WTC11 (cell line): ENCODE results near the gene GABBR2. TPM values are rescaled to one million over a fixed set of nuclear protein-coding genes. Genes with fewer than 3 reads are reported as not detected.

Source experiments
- ATAC-seq: fragments of 200-7000 bp; cut with Tn5 transposase; 2 replicates; pipeline ENCODE4 v1.10.0; 2021; ENCODE audit warnings: mild to moderate bottlenecking, moderate library complexity
- CTCF ChIA-PET: fragments of 300-600 bp; sonication (Branson Sonifier 250); formaldehyde crosslinking; loops from one replicate; lab custom pipeline; 2021; ENCODE audit warnings: antibody characterized with exemption; lab: Charles Lee
- POLR2A ChIA-PET: fragments of 350-600 bp; sonication (Branson Sonifier 250); formaldehyde crosslinking; loops from one replicate; lab custom pipeline; 2021; ENCODE audit warnings: antibody characterized with exemption; lab: Charles Lee
- DNase-seq: peaks from one replicate; pipeline ENCODE4 v3.0.0; 2021; ENCODE audit warnings: low spot score
- H3K27ac Mint-ChIP-seq: 2 replicates; pipeline ENCODE4 v1.8.0; 2021; ENCODE audit warnings: mixed read lengths
- H3K27me3 Mint-ChIP-seq: 2 replicates; pipeline ENCODE4 v1.8.0; 2021; ENCODE audit warnings: low read depth, mild to moderate bottlenecking, moderate library complexity, mixed read lengths
- H3K36me3 Mint-ChIP-seq: 2 replicates; pipeline ENCODE4 v1.8.0; 2021; ENCODE audit warnings: mixed read lengths
- H3K4me1 Mint-ChIP-seq: 2 replicates; pipeline ENCODE4 v1.8.0; 2022; ENCODE audit warnings: mixed read lengths
- H3K4me3 Mint-ChIP-seq: 2 replicates; pipeline ENCODE4 v1.8.0; 2021; ENCODE audit warnings: mild to moderate bottlenecking, moderate library complexity, mixed read lengths
- H3K9me3 Mint-ChIP-seq: 2 replicates; pipeline ENCODE4 v1.8.0; 2021; ENCODE audit warnings: mixed read lengths
- ATF3 ChIP-seq: sonication (generic); formaldehyde crosslinking; conservative IDR thresholded peaks from 2 replicates; pipeline ENCODE4 v1.8.1; 2022; ENCODE audit warnings: mild to moderate bottlenecking, missing genetic modification reagents
- CBFB ChIP-seq: sonication (generic); formaldehyde crosslinking; IDR thresholded peaks from 2 replicates; pipeline ENCODE4 v1.8.1; 2022; ENCODE audit warnings: mild to moderate bottlenecking, low read depth, missing genetic modification reagents
- CREB1 ChIP-seq: sonication (generic); formaldehyde crosslinking; IDR thresholded peaks from 2 replicates; pipeline ENCODE4 v1.8.0; 2023; ENCODE audit warnings: mild to moderate bottlenecking, missing genetic modification reagents
- FOXP4 ChIP-seq: sonication (generic); formaldehyde crosslinking; IDR thresholded peaks from 2 replicates; pipeline ENCODE4 v1.8.0; 2022; ENCODE audit warnings: mild to moderate bottlenecking, missing genetic modification reagents
- GRHL2 ChIP-seq: fragments of 250-450 bp; sonication (Bioruptor Pico); IDR thresholded peaks from 2 replicates; pipeline ENCODE4 v1.8.0; 2022; ENCODE audit warnings: mild to moderate bottlenecking, moderate library complexity; ENCODE audit not compliant: insufficient replicate concordance, severe bottlenecking
- GTF2I ChIP-seq: fragments of 250-450 bp; sonication (Bioruptor Pico); conservative IDR thresholded peaks from 2 replicates; pipeline ENCODE4 v1.4.0; 2021; ENCODE audit warnings: mild to moderate bottlenecking
- NFE2L1 ChIP-seq: sonication (generic); formaldehyde crosslinking; IDR thresholded peaks from 2 replicates; pipeline ENCODE4 v1.8.1; 2023; ENCODE audit warnings: missing genetic modification reagents
- NR1H2 ChIP-seq: sonication (generic); formaldehyde crosslinking; IDR thresholded peaks from 2 replicates; pipeline ENCODE4 v1.9.0; 2021; ENCODE audit warnings: mild to moderate bottlenecking, moderate library complexity, missing genetic modification reagents
- NR3C1 ChIP-seq: sonication (generic); formaldehyde crosslinking; conservative IDR thresholded peaks from 2 replicates; pipeline ENCODE4 v1.8.1; 2023; ENCODE audit warnings: low read depth, mild to moderate bottlenecking, missing genetic modification reagents
- SOX15 ChIP-seq: fragments of 250-450 bp; sonication (Bioruptor Pico); IDR thresholded peaks from 2 replicates; pipeline ENCODE4 v1.9.0; 2021; ENCODE audit warnings: mild to moderate bottlenecking
- SP1 ChIP-seq: sonication (generic); formaldehyde crosslinking; conservative IDR thresholded peaks from 2 replicates; pipeline ENCODE4 v1.8.1; 2022; ENCODE audit warnings: missing genetic modification reagents
- TP53 ChIP-seq: sonication (generic); formaldehyde crosslinking; IDR thresholded peaks from 2 replicates; pipeline ENCODE4 v1.8.1; 2023; ENCODE audit warnings: mild to moderate bottlenecking, missing genetic modification reagents
- ZNF263 ChIP-seq: sonication (generic); formaldehyde crosslinking; IDR thresholded peaks from 2 replicates; pipeline ENCODE4 v1.8.1; 2022; ENCODE audit warnings: low read depth, mild to moderate bottlenecking, moderate library complexity, missing genetic modification reagents
- ZNF416 ChIP-seq: fragments of 250-450 bp; sonication (Bioruptor Pico); IDR thresholded peaks from 2 replicates; pipeline ENCODE4 v1.9.0; 2021; ENCODE audit warnings: mild to moderate bottlenecking, inconsistent platforms
- ZNF671 ChIP-seq: fragments of 250-450 bp; sonication (Bioruptor Pico); IDR thresholded peaks from 2 replicates; pipeline ENCODE4 v1.8.0; 2021; ENCODE audit warnings: mild to moderate bottlenecking
- total RNA-seq: library from RNA; stranded (reverse); gene quantifications from 3 replicates; pipeline ENCODE4 v1.2.3, GENCODE V29; 2021
- TF ChIP-seq, protein P1 (sequence below): sonication (generic); formaldehyde crosslinking; IDR thresholded peaks from 2 replicates; pipeline ENCODE4 v1.8.1; 2023; ENCODE audit warnings: mild to moderate bottlenecking, missing genetic modification reagents
- TF ChIP-seq, protein P2 (sequence below): sonication (generic); formaldehyde crosslinking; IDR thresholded peaks from 2 replicates; pipeline ENCODE4 v1.8.1; 2023; ENCODE audit warnings: mild to moderate bottlenecking, missing genetic modification reagents, borderline replicate concordance
- TF ChIP-seq, protein P3 (sequence below): sonication (generic); formaldehyde crosslinking; IDR thresholded peaks from 2 replicates; pipeline ENCODE4 v1.8.0; 2022; ENCODE audit warnings: mild to moderate bottlenecking, missing genetic modification reagents
- TF ChIP-seq, protein P4 (sequence below): sonication (generic); formaldehyde crosslinking; IDR thresholded peaks from 2 replicates; pipeline ENCODE4 v1.8.0; 2023; ENCODE audit warnings: missing genetic modification reagents, mild to moderate bottlenecking, borderline replicate concordance
- TF ChIP-seq, protein P5 (sequence below): sonication (generic); formaldehyde crosslinking; IDR thresholded peaks from 2 replicates; pipeline ENCODE4 v1.8.1; 2022; ENCODE audit warnings: low read depth, mild to moderate bottlenecking, moderate library complexity, missing genetic modification reagents, borderline replicate concordance

GABBR2 gene
- total RNA-seq, 1 experiment from 2014 or later: 0.92 TPM

- H3K27ac Mint-ChIP-seq: no peak overlapping the region
- no peak for DNase-seq
- ATAC-seq: no peak
- peaks cover 19% of the 10 kb centered on the region for H3K9me3 Mint-ChIP-seq
- H3K36me3 Mint-ChIP-seq: no peaks in the 10 kb centered on the region; the same call in 1 of the 2 replicates
- peaks cover 9% of the 10 kb centered on the region for H3K4me1 Mint-ChIP-seq
- CTCF ChIA-PET: interaction anchor here (0.6 kb wide), 1 partner anchor 90 kb away, joined by 4 read pairs; no protein-coding TSS in a partner anchor
- TF ChIP-seq FOXP4 (CRISPR knock-in tag) (no peak), CBFB (CRISPR knock-in tag) (no peak), NR3C1 (CRISPR knock-in tag) (no peak), NR1H2 (CRISPR knock-in tag) (no peak), ZNF671 (CRISPR knock-in tag) (no peak), TP53 (CRISPR knock-in tag) (no peak), NFE2L1 (CRISPR knock-in tag) (no peak), GTF2I (CRISPR knock-in tag) (no peak), SOX15 (no peak), ZNF263 (CRISPR knock-in tag) (no peak), SP1 (CRISPR knock-in tag) (no peak), GRHL2 (no peak), CREB1 (CRISPR knock-in tag) (no peak), ATF3 (CRISPR knock-in tag) (no peak), ZNF416 (CRISPR knock-in tag) (no peak)
- TF ChIP-seq, protein P1, sequence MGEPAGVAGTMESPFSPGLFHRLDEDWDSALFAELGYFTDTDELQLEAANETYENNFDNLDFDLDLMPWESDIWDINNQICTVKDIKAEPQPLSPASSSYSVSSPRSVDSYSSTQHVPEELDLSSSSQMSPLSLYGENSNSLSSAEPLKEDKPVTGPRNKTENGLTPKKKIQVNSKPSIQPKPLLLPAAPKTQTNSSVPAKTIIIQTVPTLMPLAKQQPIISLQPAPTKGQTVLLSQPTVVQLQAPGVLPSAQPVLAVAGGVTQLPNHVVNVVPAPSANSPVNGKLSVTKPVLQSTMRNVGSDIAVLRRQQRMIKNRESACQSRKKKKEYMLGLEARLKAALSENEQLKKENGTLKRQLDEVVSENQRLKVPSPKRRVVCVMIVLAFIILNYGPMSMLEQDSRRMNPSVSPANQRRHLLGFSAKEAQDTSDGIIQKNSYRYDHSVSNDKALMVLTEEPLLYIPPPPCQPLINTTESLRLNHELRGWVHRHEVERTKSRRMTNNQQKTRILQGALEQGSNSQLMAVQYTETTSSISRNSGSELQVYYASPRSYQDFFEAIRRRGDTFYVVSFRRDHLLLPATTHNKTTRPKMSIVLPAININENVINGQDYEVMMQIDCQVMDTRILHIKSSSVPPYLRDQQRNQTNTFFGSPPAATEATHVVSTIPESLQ (CRISPR knock-in tag): no peak
- TF ChIP-seq, protein P2, sequence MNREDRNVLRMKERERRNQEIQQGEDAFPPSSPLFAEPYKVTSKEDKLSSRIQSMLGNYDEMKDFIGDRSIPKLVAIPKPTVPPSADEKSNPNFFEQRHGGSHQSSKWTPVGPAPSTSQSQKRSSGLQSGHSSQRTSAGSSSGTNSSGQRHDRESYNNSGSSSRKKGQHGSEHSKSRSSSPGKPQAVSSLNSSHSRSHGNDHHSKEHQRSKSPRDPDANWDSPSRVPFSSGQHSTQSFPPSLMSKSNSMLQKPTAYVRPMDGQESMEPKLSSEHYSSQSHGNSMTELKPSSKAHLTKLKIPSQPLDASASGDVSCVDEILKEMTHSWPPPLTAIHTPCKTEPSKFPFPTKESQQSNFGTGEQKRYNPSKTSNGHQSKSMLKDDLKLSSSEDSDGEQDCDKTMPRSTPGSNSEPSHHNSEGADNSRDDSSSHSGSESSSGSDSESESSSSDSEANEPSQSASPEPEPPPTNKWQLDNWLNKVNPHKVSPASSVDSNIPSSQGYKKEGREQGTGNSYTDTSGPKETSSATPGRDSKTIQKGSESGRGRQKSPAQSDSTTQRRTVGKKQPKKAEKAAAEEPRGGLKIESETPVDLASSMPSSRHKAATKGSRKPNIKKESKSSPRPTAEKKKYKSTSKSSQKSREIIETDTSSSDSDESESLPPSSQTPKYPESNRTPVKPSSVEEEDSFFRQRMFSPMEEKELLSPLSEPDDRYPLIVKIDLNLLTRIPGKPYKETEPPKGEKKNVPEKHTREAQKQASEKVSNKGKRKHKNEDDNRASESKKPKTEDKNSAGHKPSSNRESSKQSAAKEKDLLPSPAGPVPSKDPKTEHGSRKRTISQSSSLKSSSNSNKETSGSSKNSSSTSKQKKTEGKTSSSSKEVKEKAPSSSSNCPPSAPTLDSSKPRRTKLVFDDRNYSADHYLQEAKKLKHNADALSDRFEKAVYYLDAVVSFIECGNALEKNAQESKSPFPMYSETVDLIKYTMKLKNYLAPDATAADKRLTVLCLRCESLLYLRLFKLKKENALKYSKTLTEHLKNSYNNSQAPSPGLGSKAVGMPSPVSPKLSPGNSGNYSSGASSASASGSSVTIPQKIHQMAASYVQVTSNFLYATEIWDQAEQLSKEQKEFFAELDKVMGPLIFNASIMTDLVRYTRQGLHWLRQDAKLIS (CRISPR knock-in tag): no peak
- TF ChIP-seq, protein P3, sequence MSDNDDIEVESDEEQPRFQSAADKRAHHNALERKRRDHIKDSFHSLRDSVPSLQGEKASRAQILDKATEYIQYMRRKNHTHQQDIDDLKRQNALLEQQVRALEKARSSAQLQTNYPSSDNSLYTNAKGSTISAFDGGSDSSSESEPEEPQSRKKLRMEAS (CRISPR knock-in tag): no peak
- TF ChIP-seq, protein P4, sequence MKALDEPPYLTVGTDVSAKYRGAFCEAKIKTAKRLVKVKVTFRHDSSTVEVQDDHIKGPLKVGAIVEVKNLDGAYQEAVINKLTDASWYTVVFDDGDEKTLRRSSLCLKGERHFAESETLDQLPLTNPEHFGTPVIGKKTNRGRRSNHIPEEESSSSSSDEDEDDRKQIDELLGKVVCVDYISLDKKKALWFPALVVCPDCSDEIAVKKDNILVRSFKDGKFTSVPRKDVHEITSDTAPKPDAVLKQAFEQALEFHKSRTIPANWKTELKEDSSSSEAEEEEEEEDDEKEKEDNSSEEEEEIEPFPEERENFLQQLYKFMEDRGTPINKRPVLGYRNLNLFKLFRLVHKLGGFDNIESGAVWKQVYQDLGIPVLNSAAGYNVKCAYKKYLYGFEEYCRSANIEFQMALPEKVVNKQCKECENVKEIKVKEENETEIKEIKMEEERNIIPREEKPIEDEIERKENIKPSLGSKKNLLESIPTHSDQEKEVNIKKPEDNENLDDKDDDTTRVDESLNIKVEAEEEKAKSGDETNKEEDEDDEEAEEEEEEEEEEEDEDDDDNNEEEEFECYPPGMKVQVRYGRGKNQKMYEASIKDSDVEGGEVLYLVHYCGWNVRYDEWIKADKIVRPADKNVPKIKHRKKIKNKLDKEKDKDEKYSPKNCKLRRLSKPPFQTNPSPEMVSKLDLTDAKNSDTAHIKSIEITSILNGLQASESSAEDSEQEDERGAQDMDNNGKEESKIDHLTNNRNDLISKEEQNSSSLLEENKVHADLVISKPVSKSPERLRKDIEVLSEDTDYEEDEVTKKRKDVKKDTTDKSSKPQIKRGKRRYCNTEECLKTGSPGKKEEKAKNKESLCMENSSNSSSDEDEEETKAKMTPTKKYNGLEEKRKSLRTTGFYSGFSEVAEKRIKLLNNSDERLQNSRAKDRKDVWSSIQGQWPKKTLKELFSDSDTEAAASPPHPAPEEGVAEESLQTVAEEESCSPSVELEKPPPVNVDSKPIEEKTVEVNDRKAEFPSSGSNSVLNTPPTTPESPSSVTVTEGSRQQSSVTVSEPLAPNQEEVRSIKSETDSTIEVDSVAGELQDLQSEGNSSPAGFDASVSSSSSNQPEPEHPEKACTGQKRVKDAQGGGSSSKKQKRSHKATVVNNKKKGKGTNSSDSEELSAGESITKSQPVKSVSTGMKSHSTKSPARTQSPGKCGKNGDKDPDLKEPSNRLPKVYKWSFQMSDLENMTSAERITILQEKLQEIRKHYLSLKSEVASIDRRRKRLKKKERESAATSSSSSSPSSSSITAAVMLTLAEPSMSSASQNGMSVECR (CRISPR knock-in tag): no peak
- TF ChIP-seq, protein P5, sequence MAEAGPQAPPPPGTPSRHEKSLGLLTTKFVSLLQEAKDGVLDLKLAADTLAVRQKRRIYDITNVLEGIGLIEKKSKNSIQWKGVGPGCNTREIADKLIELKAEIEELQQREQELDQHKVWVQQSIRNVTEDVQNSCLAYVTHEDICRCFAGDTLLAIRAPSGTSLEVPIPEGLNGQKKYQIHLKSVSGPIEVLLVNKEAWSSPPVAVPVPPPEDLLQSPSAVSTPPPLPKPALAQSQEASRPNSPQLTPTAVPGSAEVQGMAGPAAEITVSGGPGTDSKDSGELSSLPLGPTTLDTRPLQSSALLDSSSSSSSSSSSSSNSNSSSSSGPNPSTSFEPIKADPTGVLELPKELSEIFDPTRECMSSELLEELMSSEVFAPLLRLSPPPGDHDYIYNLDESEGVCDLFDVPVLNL: no peak
- TF ChIP-seq, all 79 proteins: peak for 0
- POLR2A ChIA-PET: no interaction called here
- H3K4me3 Mint-ChIP-seq: no peak overlapping the region
- H3K27me3 Mint-ChIP-seq: no peaks in the 10 kb centered on the region; the same call in 1 of the 2 replicates
These were observed 255.0 kb downstream of the GABBR2 start for GRCh38 chr9:98453589-98454311.
